Gastroesophageal sphincter (tissue), 3 donors: ENCODE data around the gene HDAC4.

Experiments
- POLR2A ChIP-seq, 2 donors: fragments of 450-650 bp; IDR thresholded peaks; one replicate each; pipeline ENCODE4 v1.6.1; 2017; ENCODE audit warnings: antibody characterized with exemption in 2 of 2, mild to moderate bottlenecking in 2 of 2, moderate library complexity in 1 of 2
- POLR2AphosphoS5 ChIP-seq: sonication (generic); formaldehyde crosslinking; IDR thresholded peaks from one replicate; pipeline ENCODE4 v1.6.1; 2017; ENCODE audit warnings: antibody characterized with exemption
- TF ChIP-seq, protein P1 (sequence below), 4 experiments: fragments of 200-600 bp in 2 of 4; fragments of 450-650 bp in 2 of 4; sonication (generic) in 1 of 4; IDR thresholded peaks; one replicate each; pipeline ENCODE4 v1.5.1; 2017 to 2019; ENCODE audit warnings: antibody characterized with exemption in 4 of 4, mild to moderate bottlenecking in 2 of 4, moderate library complexity in 2 of 4

DNA sequence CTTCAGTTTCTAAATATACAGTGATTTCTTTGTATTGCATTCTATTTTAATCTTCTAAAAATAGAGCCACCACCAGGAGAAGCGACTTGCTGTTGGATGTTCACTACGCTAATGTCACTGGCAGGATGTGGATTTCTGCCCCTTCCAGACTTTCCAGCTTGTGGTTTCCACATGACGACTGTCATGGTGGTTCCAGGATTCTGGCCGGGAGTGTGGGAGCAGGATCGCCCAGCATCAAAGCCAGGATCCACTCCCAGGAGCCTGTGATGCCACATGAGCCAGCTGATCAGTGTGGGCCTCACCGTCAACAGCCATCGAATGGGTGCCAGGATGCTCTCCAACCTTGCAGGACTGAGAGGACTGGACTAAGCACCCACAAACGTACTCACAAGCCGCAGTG is 148.8 kb downstream of the HDAC4 start:
- TF ChIP-seq POLR2AphosphoS5 (no peak), POLR2A (IDR thresholded peaks at IDR 0.05) (no peak)
- TF ChIP-seq, protein P1, sequence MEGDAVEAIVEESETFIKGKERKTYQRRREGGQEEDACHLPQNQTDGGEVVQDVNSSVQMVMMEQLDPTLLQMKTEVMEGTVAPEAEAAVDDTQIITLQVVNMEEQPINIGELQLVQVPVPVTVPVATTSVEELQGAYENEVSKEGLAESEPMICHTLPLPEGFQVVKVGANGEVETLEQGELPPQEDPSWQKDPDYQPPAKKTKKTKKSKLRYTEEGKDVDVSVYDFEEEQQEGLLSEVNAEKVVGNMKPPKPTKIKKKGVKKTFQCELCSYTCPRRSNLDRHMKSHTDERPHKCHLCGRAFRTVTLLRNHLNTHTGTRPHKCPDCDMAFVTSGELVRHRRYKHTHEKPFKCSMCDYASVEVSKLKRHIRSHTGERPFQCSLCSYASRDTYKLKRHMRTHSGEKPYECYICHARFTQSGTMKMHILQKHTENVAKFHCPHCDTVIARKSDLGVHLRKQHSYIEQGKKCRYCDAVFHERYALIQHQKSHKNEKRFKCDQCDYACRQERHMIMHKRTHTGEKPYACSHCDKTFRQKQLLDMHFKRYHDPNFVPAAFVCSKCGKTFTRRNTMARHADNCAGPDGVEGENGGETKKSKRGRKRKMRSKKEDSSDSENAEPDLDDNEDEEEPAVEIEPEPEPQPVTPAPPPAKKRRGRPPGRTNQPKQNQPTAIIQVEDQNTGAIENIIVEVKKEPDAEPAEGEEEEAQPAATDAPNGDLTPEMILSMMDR (IDR thresholded peaks at IDR 0.05) = no peak
